ENCODE data around the gene CTAG1B. TPM values are rescaled to one million over a fixed set of nuclear protein-coding genes. Genes with fewer than 3 reads are reported as not detected.
"Not testable (repeated sequence)": the region's sequence is repeated elsewhere in the genome, so short reads cannot be mapped to it uniquely, and the experiment has no call there.

The CTAG1B gene
- total and polyA plus RNA-seq, 2 of the 8 experiments (the other 6 are each of a cell fraction or from before 2014, with no cell fraction given), result not detected

GRCh38 chrX:154582994-154583393 lies 36.1 kb downstream of the CTAG1B start:
- DNase-seq (ENCODE audit: low read depth in 1 of 2, low spot score in 2 of 2); H3K36me3 ChIP-seq (ENCODE audit: control insufficient read depth in 2 of 4, insufficient read depth in 4 of 4, low read length in 3 of 4); H3K23me2 ChIP-seq (ENCODE audit: low read depth, low read length); H2BK120ac ChIP-seq (replicated peaks; ENCODE audit: low read depth, low read length); H4K20me1 ChIP-seq (replicated peaks in 1 of 2; ENCODE audit: control insufficient read depth in 1 of 2, insufficient read depth in 2 of 2, low read length in 2 of 2); H3K79me1 ChIP-seq (ENCODE audit: low read depth, low read length); POLR2A ChIA-PET (ENCODE audit: partially characterized antibody); H3K18ac ChIP-seq (ENCODE audit: extremely low read depth, low read length); H4K91ac ChIP-seq (replicated peaks; ENCODE audit: insufficient read length, low read length); H3K79me2 ChIP-seq (ENCODE audit: control insufficient read depth in 1 of 2, insufficient read depth in 2 of 2, low read length in 2 of 2); H2BK20ac ChIP-seq (ENCODE audit: low read length); H4K5ac ChIP-seq (ENCODE audit: insufficient read length, low read depth, low read length); CTCF ChIA-PET (ENCODE audit: partially characterized antibody); H3K4me1 ChIP-seq (replicated peaks in 1 of 4; ENCODE audit: control insufficient read depth in 3 of 4, insufficient read depth in 4 of 4, low read length in 3 of 4); H3K23ac ChIP-seq (ENCODE audit: insufficient read length); H2AK5ac ChIP-seq (ENCODE audit: low read depth, low read length); H3K4ac ChIP-seq (replicated peaks; ENCODE audit: insufficient read length, low read depth, low read length); H3K56ac ChIP-seq (replicated peaks; ENCODE audit: insufficient read length, low read depth, low read length); H2BK12ac ChIP-seq (ENCODE audit: low read depth, low read length); H3K27me3 ChIP-seq (replicated peaks in 1 of 4; ENCODE audit: control insufficient read depth in 3 of 4, extremely low read depth in 1 of 4, insufficient read depth in 3 of 4, low read length in 3 of 4); H3K9me3 ChIP-seq (ENCODE audit: insufficient read depth in 2 of 2, low read depth in 1 of 2, low read length in 1 of 2); H4K8ac ChIP-seq (ENCODE audit: extremely low read depth, insufficient read depth, low read length); H3K4me2 ChIP-seq (ENCODE audit: insufficient read depth in 1 of 2, low read depth in 2 of 2, low read length in 2 of 2); H3K9ac ChIP-seq (replicated peaks in 1 of 4; ENCODE audit: extremely low read depth in 1 of 4, low read depth in 3 of 4, low read length in 3 of 4); FAIRE-seq; H3K27ac ChIP-seq (ENCODE audit: low read depth, low read length); H2BK5ac ChIP-seq (ENCODE audit: low read depth, low read length); H3K4me3 ChIP-seq (ENCODE audit: extremely low read depth in 1 of 4, insufficient read depth in 2 of 4, low read depth in 3 of 4, low read length in 4 of 4); H2AFZ ChIP-seq (ENCODE audit: low read length); H2BK15ac ChIP-seq (ENCODE audit: low read length); H3K14ac ChIP-seq (ENCODE audit: insufficient read length): not testable (repeated sequence)
- no CpG with 5 or more reads among the region's 8 CpGs for WGBS, 2 experiments (ENCODE audit: extremely low coverage in 1 of 2, insufficient coverage in 1 of 2, insufficient read length in 1 of 2, insufficient replicate concordance in 2 of 2, low coverage in 1 of 2, low lambda C conversion rate in 2 of 2, missing lambda C conversion rate in 1 of 2)

- H2AFZ ChIP-seq (ENCODE audit: low read length); H3K36me3 ChIP-seq (ENCODE audit: control insufficient read depth in 2 of 4, insufficient read depth in 4 of 4, low read length in 3 of 4); H4K91ac ChIP-seq (replicated peaks; ENCODE audit: insufficient read length, low read length); POLR2A ChIA-PET (ENCODE audit: partially characterized antibody); H3K27me3 ChIP-seq (replicated peaks in 1 of 4; ENCODE audit: control insufficient read depth in 3 of 4, extremely low read depth in 1 of 4, insufficient read depth in 3 of 4, low read length in 3 of 4); H3K14ac ChIP-seq (ENCODE audit: insufficient read length); H3K9me3 ChIP-seq (ENCODE audit: insufficient read depth in 2 of 2, low read depth in 1 of 2, low read length in 1 of 2); DNase-seq (ENCODE audit: low read depth in 1 of 2, low spot score in 2 of 2); H2BK15ac ChIP-seq (ENCODE audit: low read length); H3K4me3 ChIP-seq (ENCODE audit: extremely low read depth in 1 of 4, insufficient read depth in 2 of 4, low read depth in 3 of 4, low read length in 4 of 4); H4K8ac ChIP-seq (ENCODE audit: extremely low read depth, insufficient read depth, low read length); H3K23ac ChIP-seq (ENCODE audit: insufficient read length); H3K9ac ChIP-seq (replicated peaks in 1 of 4; ENCODE audit: extremely low read depth in 1 of 4, low read depth in 3 of 4, low read length in 3 of 4); H2BK12ac ChIP-seq (ENCODE audit: low read depth, low read length); H3K79me2 ChIP-seq (ENCODE audit: control insufficient read depth in 1 of 2, insufficient read depth in 2 of 2, low read length in 2 of 2); H3K79me1 ChIP-seq (ENCODE audit: low read depth, low read length); H2BK5ac ChIP-seq (ENCODE audit: low read depth, low read length); H3K56ac ChIP-seq (replicated peaks; ENCODE audit: insufficient read length, low read depth, low read length); H3K23me2 ChIP-seq (ENCODE audit: low read depth, low read length); H2AK5ac ChIP-seq (ENCODE audit: low read depth, low read length); H4K5ac ChIP-seq (ENCODE audit: insufficient read length, low read depth, low read length); H3K4ac ChIP-seq (replicated peaks; ENCODE audit: insufficient read length, low read depth, low read length); CTCF ChIA-PET (ENCODE audit: partially characterized antibody); H3K18ac ChIP-seq (ENCODE audit: extremely low read depth, low read length); H2BK120ac ChIP-seq (replicated peaks; ENCODE audit: low read depth, low read length); H4K20me1 ChIP-seq (replicated peaks in 1 of 2; ENCODE audit: control insufficient read depth in 1 of 2, insufficient read depth in 2 of 2, low read length in 2 of 2); H3K4me2 ChIP-seq (ENCODE audit: insufficient read depth in 1 of 2, low read depth in 2 of 2, low read length in 2 of 2); H3K4me1 ChIP-seq (replicated peaks in 1 of 4; ENCODE audit: control insufficient read depth in 3 of 4, insufficient read depth in 4 of 4, low read length in 3 of 4); H2BK20ac ChIP-seq (ENCODE audit: low read length); H3K27ac ChIP-seq (ENCODE audit: low read depth, low read length): not testable (repeated sequence)
- FAIRE-seq, result peak; percentile 100
- no CpG with 5 or more reads among the region's 5 CpGs for WGBS, 2 experiments (ENCODE audit: extremely low coverage in 1 of 2, insufficient coverage in 1 of 2, insufficient read length in 1 of 2, insufficient replicate concordance in 2 of 2, low coverage in 1 of 2, low lambda C conversion rate in 2 of 2, missing lambda C conversion rate in 1 of 2)
Observed at GRCh38 chrX:154575076-154575475, 44.0 kb downstream of the CTAG1B start.
